Measurements from ENCODE around the gene TBCD.

Gene TBCD

GRCh38 chr17:82810644-82811430 lies 59.0 kb downstream of the TBCD start:
- DNase-seq (ENCODE audit: low spot score) = no peak

DNA sequence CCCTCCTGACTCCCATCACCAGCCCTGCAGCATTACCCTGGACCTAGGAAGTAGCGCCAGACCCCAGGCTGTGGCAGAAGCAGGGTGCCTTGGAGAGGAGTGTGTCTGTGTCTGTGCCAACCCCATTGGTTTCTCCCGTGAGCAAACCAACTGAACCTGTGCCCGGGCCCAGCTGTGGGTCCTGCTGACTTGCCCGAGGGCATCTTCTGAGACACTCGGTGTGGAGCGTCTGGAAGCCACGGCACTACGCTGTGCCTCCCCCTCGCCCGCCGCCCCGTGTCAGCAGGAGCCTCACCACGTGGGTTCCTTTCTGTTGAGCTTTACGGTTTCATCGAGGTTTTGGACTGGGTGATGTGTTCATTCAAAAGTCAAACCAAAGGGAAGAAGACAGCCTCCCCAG lies 60.2 kb downstream of the TBCD start:
- no peak for DNase-seq (ENCODE audit: low spot score)

DNA sequence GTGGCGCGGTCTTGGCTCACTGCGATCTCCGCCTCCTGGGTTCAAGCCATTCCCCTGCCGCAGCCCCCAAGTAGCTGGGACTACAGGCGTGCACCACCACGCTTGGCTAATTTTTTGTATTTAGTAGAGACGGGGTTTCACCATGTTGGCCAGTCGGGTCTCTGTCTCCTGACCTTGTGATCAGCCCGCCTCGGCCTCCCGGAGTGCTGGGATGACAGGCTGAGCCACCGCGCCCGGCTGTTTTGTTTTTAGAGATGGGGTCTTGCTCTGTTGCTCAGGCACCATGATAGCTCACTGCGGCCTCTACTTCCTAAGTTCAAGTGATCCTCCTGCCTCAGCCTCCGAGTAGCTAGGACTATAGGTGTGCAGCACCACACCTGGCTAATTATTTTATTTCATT lies 60.7 kb downstream of the TBCD start:
- DNase-seq (ENCODE audit: low spot score) = no peak

DNA sequence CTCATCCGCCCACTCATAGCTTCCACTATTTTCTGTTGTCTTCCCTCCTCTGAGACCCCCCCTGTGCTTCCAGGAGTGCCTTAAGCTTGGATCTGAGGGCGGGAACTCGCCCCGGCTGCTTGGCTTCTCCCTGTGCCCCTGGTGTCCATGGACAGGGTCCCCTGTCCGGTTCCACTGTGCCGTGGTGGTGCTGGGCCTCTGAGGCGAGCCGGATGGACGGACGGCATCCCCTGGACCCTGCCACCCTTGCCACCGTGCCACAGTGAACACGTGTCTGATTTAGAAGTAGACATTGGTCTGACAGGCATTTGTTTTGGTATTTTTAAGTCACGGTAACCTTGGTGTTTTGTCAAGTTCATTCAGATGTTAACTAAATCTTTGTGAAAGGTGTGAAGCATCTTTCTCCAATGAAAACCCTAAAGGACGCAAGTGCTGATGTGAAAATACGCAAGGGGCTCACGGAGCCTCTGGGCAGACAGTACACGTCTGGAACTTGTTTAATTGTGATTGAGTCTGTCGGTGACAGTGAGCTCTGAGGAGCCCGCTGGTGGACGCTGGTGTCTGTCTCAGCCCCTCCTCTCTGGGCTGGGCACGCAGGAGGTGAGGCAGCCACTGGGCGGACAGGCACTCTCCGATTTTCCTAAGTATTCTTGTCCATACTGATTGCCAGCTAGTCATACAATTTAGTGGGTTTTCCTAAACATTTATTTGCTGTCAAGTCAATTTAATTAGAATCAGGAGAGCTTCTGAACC lies 61.6 kb downstream of the TBCD start:
- no peak for DNase-seq (ENCODE audit: low spot score)

GRCh38 chr17:82814834-82815233 lies 63.0 kb downstream of the TBCD start:
- no peak for DNase-seq (ENCODE audit: low spot score)

- DNase-seq (ENCODE audit: low spot score) = no peak
These were observed 63.5 kb downstream of the TBCD start for GRCh38 chr17:82815354-82815753.

DNA sequence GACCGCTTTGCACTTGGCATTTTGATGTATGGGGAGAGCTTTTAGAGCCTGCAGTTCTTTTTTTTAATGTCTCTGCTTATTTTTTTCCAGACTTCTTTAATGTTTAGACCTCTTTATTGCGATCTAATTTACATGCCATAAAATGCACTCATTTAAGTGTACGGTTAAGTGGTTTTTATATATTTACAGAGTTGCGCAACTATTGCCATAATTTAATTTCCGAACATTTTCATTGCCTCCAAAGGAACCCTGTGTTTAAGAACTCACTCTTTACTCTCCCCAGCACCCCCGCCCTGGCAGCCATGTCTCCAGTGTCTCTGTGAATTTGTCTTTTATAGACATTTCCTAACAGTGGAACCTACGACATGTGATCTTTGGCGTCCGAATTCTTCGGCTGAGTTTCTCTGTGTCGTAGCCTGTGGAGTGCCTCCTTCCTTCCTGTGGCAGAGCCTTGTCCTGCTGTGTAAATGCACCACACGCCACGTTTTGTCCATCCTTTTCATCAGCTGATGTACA lies 64.0 kb downstream of the TBCD start:
- no peak for DNase-seq (ENCODE audit: low spot score)

GRCh38 chr17:82816358-82816757 lies 64.5 kb downstream of the TBCD start:
- DNase-seq (ENCODE audit: low spot score) = no peak

GRCh38 chr17:82817947-82818346 lies 66.1 kb downstream of the TBCD start:
- DNase-seq (ENCODE audit: low spot score) = no peak

- no peak for DNase-seq (ENCODE audit: low spot score)
These were observed 68.7 kb downstream of the TBCD start for GRCh38 chr17:82820278-82821251.

GRCh38 chr17:82821554-82821953 lies 69.7 kb downstream of the TBCD start:
- no peak for DNase-seq (ENCODE audit: low spot score)

DNA sequence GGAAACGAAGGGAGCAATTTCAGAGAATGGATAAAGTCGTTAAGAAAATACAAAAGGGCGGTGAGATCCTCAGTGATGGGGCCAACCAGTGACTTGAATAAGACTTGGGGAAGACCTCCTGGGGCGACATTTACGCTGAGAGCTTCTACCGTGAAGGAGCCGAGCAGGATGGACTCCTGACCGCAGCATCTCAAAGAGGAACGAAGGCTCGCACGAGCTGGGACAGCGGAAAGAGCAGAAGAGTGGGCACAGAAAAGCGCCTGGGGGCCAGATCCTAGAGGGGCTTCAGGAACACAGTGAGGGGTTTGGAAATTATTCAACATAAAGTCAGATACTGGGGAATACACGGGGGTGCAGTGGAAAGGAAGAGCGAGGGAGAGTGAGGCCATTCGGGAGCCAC lies 70.4 kb downstream of the TBCD start:
- DNase-seq (ENCODE audit: low spot score) = no peak

DNA sequence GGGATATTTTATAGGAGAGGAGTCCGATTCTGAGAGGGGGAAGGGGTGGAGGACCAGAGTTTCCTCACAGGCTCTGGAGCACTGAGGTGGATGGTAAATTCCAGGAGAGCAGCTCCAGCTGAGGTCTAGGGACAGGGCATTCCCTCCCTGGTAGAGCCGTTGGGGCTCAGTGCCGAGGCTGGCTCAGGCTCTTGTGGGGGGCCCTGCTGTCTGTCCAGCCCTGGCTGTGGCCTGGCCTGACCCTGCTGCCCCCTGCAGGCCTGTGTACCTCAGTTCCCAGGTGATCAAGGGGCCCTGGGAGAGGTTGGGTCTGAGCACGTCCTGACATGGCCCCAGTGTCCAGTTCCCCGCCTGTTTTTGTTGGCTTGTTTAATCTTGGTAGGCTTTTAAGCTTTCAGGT lies 71.1 kb downstream of the TBCD start:
- DNase-seq (ENCODE audit: low spot score) = no peak

DNA sequence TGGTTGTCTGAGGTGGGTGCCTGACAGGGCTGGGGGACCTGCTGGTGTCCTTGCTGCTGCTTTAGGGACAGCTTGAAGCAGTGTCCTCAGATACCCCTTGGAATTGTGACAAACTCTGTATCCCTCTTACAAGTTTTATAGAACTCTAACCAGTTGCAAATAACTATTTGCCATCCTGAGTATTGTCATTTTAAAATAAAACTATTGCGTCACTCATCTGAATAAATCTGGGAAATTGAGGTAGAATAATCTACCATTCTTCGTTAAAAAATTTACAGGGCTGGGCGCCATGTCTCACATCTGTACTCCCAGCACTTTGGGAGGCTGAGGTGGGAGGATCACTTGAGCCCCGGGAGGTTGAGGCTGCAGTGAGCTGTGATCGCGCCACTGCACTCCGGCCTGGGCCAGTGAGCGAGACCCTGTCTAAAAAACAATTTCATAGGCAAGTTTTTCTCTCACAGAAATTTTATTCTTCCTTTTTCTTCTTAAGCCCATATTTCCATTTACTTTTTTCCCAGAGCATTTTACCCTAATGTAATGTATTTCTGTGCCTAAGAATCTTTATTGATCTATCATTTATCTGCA lies 73.8 kb downstream of the TBCD start:
- DNase-seq (ENCODE audit: low spot score) = no peak

DNA sequence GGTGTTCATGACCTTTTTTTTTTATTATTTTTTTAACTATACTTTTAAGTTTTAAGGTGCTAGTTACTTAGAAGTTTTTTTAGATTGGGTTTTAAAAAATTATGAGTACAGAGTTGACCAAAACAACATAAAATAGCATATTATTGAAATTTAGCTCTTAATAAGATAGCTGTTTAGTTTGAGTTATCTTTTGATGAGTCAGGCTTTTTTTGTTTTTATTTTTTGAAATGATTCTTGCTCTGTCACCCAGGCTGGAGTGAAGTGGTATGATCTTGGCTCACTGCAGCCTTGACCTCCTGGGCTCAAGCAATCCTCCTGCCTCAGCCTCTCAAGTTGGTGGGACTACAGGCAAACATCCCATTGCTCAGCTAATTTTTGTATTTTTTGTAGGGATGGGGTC lies 74.3 kb downstream of the TBCD start:
- no peak for DNase-seq (ENCODE audit: low spot score)

DNA sequence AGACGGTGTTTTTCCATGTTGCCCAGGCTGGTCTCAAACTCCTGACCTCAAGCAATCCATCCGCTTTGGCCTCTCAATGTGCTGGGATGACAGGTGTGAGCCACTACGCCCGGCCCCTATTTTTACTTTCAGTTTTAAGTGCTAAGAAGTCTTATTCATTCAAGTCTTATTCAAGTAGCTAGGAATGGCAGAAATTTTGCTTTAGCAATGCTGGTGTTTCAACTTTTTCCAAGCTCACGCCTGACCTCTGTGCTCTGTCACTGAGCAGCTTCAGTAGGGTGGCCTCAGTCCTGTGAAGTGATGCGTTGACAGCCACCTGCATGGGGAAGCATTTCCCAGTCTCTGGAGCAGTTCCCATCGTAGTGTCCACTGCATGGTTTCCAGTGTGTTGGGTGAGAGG lies 75.1 kb downstream of the TBCD start:
- DNase-seq (ENCODE audit: low spot score) = no peak

DNA sequence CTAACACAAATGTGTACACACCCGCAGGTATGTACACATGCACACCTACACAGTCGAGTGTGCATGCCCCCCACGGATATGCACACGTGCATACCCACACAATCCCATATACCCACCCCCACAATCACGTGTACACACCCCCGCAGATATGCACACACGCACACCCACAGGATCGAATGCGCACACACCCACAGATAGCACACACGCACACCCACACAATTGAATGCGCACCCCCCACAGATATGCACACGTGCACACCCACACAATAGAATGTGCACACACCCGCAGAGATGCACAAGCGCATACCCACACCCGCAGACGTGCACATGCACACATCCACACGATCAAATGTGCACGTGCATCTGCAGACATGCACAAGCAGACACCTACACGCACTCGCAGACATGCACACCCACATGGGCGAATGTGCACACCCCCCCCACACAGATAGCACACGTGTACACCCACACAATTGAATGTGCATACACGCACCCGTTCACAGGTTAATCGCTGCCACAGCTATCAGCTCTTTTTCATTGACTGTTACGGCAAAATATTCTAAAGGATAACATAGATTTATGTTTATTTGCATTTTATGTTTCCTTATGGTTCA lies 77.1 kb downstream of the TBCD start:
- DNase-seq (ENCODE audit: low spot score) = no peak

DNA sequence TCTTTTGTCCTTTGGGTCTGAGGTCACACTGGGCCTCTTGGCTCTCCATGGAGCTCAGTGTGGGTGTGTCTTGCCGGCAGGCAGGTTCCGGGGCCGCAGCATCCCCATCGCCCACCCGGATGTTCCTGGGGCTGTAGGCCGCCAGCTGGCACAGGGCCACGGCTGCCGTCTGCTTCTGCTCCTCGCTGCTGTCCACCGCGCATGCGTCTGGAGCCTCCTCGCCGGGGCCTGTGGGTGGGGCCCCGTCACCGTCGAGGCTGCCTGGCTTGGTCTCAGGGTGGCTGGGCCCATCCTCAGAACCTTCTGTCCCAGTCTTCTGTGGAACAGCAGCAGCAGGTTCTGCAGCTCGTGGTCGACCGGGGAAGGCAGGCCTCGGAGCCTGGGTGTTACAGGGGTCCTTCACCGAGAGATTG lies 78.4 kb downstream of the TBCD start:
- DNase-seq (ENCODE audit: low spot score) = no peak

DNA sequence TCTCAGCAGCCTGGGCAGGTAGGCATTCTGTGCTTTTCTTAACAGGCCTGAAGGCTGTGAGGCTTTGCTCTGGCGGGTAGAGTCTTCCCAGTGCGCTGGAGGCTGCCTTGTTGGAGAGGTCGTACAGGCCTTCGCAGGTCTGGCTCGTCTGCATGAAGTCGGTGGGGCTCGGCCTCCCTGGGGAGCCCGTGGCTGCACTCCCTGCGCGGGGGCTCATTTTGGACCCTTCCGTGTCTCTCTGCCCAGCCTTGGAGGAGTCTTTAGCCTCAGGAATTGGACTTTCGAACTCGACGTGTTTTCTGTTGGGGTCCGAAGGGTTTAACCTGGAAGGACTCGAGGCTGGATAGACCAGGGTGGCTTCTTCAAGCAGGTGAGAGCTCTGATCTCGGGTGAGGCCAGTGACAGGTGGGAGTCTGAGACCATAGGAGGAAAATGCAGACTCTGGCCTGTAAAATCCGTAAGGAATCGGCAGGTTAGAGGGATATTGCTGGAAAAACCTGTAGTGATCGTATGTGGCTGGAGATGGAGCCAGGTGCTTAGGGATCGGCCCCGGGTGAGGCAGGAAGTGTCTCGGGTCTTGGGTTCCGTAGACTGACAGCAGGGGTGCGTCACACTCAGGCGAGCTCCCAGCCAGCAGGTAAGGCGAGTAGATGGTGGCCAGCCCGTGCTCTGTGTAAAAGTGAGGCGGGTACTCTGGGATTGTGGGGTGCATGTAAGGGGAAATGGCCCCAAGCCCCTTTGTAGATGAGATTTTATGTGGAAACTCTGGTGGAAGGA lies 79.4 kb downstream of the TBCD start:
- DNase-seq (ENCODE audit: low spot score) = no peak

- no peak for DNase-seq (ENCODE audit: low spot score)
These were observed 79.9 kb downstream of the TBCD start for GRCh38 chr17:82831818-82832200.

DNA sequence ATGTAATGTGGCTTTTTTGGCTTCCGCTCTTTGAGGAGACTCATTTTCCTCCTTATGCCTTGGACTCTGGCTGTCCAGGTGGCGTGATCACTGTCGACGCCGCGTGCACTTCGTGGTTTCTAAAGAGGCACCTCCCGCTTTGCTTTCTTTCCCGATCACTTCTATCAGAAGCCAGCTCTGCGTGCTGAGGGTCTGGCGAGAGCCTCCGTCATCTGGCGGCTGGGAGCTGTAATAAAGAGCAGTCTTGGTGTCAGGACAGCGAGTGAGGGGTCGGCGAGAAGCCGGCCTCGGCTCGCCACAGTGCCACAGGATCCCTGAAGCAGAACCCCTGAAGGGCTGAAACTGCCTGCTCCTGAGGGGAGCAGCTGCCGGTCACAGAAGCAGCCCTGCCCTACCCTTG lies 80.5 kb downstream of the TBCD start:
- no peak for DNase-seq (ENCODE audit: low spot score)

Data from putamen (tissue), 1 donor.